Measurements from ENCODE around the gene ZNF185. TPM values are rescaled to one million over a fixed set of nuclear protein-coding genes. Genes with fewer than 3 reads are reported as not detected.

ZNF185 gene
- total RNA-seq, 1 experiment from 2014 or later, result 11.3 TPM

DNA sequence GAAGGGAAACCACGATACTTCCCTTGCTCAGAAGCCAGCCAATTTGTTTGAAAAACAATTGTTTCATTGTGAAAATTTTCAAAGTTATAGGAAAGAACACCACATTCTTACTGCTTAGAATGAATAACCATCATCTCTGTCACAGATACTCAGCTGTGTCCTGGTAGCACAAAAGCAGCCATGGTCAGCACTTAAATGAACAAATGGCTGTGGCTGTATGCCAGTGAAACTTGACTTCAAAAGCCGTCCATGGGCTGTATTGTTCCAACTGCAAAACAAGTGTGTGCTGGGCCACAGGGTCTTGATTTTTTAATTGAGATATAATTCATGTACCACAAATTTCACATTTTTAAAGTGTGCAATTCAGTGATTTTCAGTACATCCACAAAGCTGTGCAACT lies 47.4 kb upstream of the ZNF185 start:
- H2BK20ac ChIP-seq (ENCODE audit: low read depth, low read length, poor library complexity, severe bottlenecking), result no peak overlapping the region
- no peak overlapping the region for H2BK12ac ChIP-seq (ENCODE audit: insufficient read length, low read depth, low read length)
- peaks cover 55% of the 10 kb centered on the region for H3K9me3 ChIP-seq (ENCODE audit: control insufficient read depth, low read depth, low read length)
- no peak overlapping the region for H3K14ac ChIP-seq (ENCODE audit: insufficient read depth, low read length)
- no peak overlapping the region for H3K4me3 Mint-ChIP-seq
- peaks cover 33 to 74% (median 45%) of the 10 kb centered on the region in 3 experiments for H3K36me3 Mint-ChIP-seq (ENCODE audit: insufficient read depth in 1 of 3, low read depth in 3 of 3)
- H3K27me3 Mint-ChIP-seq (ENCODE audit: low read depth), result no peaks in the 10 kb centered on the region
- no peak overlapping the region for H2BK5ac ChIP-seq (ENCODE audit: insufficient read length, low read length)
- H4K91ac ChIP-seq (ENCODE audit: insufficient read length, low read depth, low read length), result no peak overlapping the region
- no peaks in the 10 kb centered on the region for H3K4me1 Mint-ChIP-seq
- H4K8ac ChIP-seq (replicated peaks; ENCODE audit: insufficient read length, low read depth, low read length), result no peak overlapping the region
- H3K9me3 Mint-ChIP-seq, result peaks cover 66 to 72% of the 10 kb centered on the region in 2 experiments
- no peak overlapping the region for H3K4me2 ChIP-seq (ENCODE audit: insufficient read depth, insufficient read length, low read length)
- no peak overlapping the region for H3K27ac Mint-ChIP-seq
- H3K79me1 ChIP-seq (ENCODE audit: insufficient read depth, low read depth, low read length, poor library complexity, severe bottlenecking), result no peaks in the 10 kb centered on the region
- no peak overlapping the region for H3K4ac ChIP-seq (ENCODE audit: low read depth, low read length)
- no peaks in the 10 kb centered on the region for H4K20me1 ChIP-seq (ENCODE audit: control insufficient read depth, insufficient read depth, insufficient read length)
- WGBS (ENCODE audit: extremely low coverage, insufficient read length, low lambda C conversion rate), result no CpG with 5 or more reads among the region's 2 CpGs
- no peak overlapping the region for H2BK15ac ChIP-seq (ENCODE audit: low read depth, low read length)
- H3K18ac ChIP-seq (ENCODE audit: insufficient read length, low read depth, low read length), result no peak overlapping the region
- no peaks in the 10 kb centered on the region for H3K27me3 ChIP-seq (ENCODE audit: insufficient read depth, low read length)
- H2BK120ac ChIP-seq (ENCODE audit: low read depth, low read length, poor library complexity, severe bottlenecking), result no peak overlapping the region
- H3K23me2 ChIP-seq (ENCODE audit: insufficient read length, low read depth, low read length, poor library complexity, severe bottlenecking), result no peaks in the 10 kb centered on the region
- H3T11ph ChIP-seq (ENCODE audit: low read length), result no peak overlapping the region
- TF ChIP-seq, protein P1, sequence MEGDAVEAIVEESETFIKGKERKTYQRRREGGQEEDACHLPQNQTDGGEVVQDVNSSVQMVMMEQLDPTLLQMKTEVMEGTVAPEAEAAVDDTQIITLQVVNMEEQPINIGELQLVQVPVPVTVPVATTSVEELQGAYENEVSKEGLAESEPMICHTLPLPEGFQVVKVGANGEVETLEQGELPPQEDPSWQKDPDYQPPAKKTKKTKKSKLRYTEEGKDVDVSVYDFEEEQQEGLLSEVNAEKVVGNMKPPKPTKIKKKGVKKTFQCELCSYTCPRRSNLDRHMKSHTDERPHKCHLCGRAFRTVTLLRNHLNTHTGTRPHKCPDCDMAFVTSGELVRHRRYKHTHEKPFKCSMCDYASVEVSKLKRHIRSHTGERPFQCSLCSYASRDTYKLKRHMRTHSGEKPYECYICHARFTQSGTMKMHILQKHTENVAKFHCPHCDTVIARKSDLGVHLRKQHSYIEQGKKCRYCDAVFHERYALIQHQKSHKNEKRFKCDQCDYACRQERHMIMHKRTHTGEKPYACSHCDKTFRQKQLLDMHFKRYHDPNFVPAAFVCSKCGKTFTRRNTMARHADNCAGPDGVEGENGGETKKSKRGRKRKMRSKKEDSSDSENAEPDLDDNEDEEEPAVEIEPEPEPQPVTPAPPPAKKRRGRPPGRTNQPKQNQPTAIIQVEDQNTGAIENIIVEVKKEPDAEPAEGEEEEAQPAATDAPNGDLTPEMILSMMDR (conservative IDR thresholded peaks at IDR 0.05), result no peak
- H3K23ac ChIP-seq (ENCODE audit: insufficient read length, low read depth, low read length), result no peak overlapping the region
- H2AFZ ChIP-seq (ENCODE audit: low read length), result no peak overlapping the region
- no peaks in the 10 kb centered on the region for H3K4me1 ChIP-seq (ENCODE audit: insufficient read depth, low read length)
- H3K9ac ChIP-seq (ENCODE audit: extremely low read depth, insufficient read length, low read length), result no peak overlapping the region
- H3K56ac ChIP-seq (ENCODE audit: insufficient read length, low read depth, low read length), result no peak overlapping the region
- DNase-seq, result no peak
- no peak overlapping the region for H4K5ac ChIP-seq (ENCODE audit: insufficient read length, low read depth, low read length)
- no peak overlapping the region for H2AK5ac ChIP-seq (ENCODE audit: insufficient read length, low read length)
- no peak overlapping the region for H3K27ac ChIP-seq (ENCODE audit: insufficient read length, low read depth, low read length)
- no peaks in the 10 kb centered on the region for H3K79me2 ChIP-seq (ENCODE audit: insufficient read depth, low read length)

All from H9 (cell line).